ENCODE data around the gene WNT7B. TPM values are rescaled to one million over a fixed set of nuclear protein-coding genes. Genes with fewer than 3 reads are reported as not detected.

Gene WNT7B
- total and polyA plus RNA-seq, 2 donors (not counting 1 experiment from before 2014, with no cell fraction given), result 0.22 to 0.67 TPM

GRCh38 chr22:45878901-45879551 lies 97.9 kb downstream of the WNT7B start:
- no peak overlapping the region for H3K27ac Mint-ChIP-seq
- H3K36me3 ChIP-seq (replicated peaks in 1 of 2; ENCODE audit: control extremely low read depth in 1 of 2, control insufficient read depth in 1 of 2, extremely low read depth in 1 of 2, insufficient read depth in 2 of 2, low read length in 1 of 2), result no peaks in the 10 kb centered on the region
- no peaks in the 10 kb centered on the region for H4K20me1 ChIP-seq (ENCODE audit: control insufficient read depth, insufficient read depth, low read length, poor library complexity, severe bottlenecking)
- CTCF ChIA-PET, result no interaction called here
- no peak overlapping the region for H2AFZ ChIP-seq (ENCODE audit: insufficient read depth, low read depth, low read length, poor library complexity, severe bottlenecking)
- H3K27ac ChIP-seq (ENCODE audit: low read length in 2 of 2), result no peak overlapping the region
- 24% methylated on average over 8 of the region's 16 CpGs for WGBS (ENCODE audit: insufficient coverage)
- H3K27me3 ChIP-seq (replicated peaks in 1 of 4; ENCODE audit: control extremely low read depth in 1 of 4, control insufficient read depth in 3 of 4, insufficient read depth in 4 of 4, low read length in 3 of 4), result peaks cover 0 to 48% (median 5%) of the 10 kb centered on the region in 4 experiments
- POLR2A ChIA-PET, result no interaction called here
- peaks cover 0 to 6% of the 10 kb centered on the region in 2 donors for H3K4me1 ChIP-seq (ENCODE audit: control insufficient read depth in 2 of 2, insufficient read depth in 2 of 2, low read length in 2 of 2)
- H3K9me3 ChIP-seq (ENCODE audit: control extremely low read depth in 1 of 3, control insufficient read depth in 2 of 3, insufficient read depth in 1 of 3, low read length in 2 of 3), result peaks cover 0 to 3% (median 0%) of the 10 kb centered on the region in 3 donors
- intact Hi-C loops (cut with micrococcal nuclease), result no loop called here
- TF ChIP-seq CTCF (IDR thresholded peaks at IDR 0.05) (no peak), EZH2 (IDR thresholded peaks at IDR 0.05; ENCODE audit: borderline replicate concordance, insufficient read depth, low read depth, low read length, poor library complexity, severe bottlenecking) (no peak)
- no peak for DNase-seq
- no peak for ATAC-seq (ENCODE audit: low read depth)
- H3K79me2 ChIP-seq (ENCODE audit: control insufficient read depth, insufficient read depth, low read length), result no peaks in the 10 kb centered on the region
- no peak overlapping the region for H3K4me3 Mint-ChIP-seq
- no peak overlapping the region for H3K4me3 ChIP-seq (ENCODE audit: control extremely low read depth in 1 of 5, extremely low read depth in 1 of 5, insufficient read depth in 1 of 5, low read depth in 2 of 5, low read length in 4 of 5)
- H3K9me3 Mint-ChIP-seq (ENCODE audit: insufficient read depth), result no peaks in the 10 kb centered on the region
- H3K4me1 Mint-ChIP-seq, result peaks cover 1% of the 10 kb centered on the region
- H3K27me3 Mint-ChIP-seq, result peaks cover 34% of the 10 kb centered on the region
- no peak overlapping the region for H3K4me2 ChIP-seq (replicated peaks; ENCODE audit: low read depth, low read length, poor library complexity, severe bottlenecking)
- H3K9ac ChIP-seq (ENCODE audit: low read length), result no peak overlapping the region

- H3K27me3 ChIP-seq (replicated peaks in 1 of 4; ENCODE audit: control extremely low read depth in 1 of 4, control insufficient read depth in 3 of 4, insufficient read depth in 4 of 4, low read length in 3 of 4), result peaks cover 0 to 48% (median 5%) of the 10 kb centered on the region in 4 experiments
- WGBS (ENCODE audit: insufficient coverage), result 19% methylated on average over 23 of the region's 25 CpGs
- ChIA-PET CTCF (no interaction called here), POLR2A (no interaction called here)
- H3K79me2 ChIP-seq (ENCODE audit: control insufficient read depth, insufficient read depth, low read length), result no peaks in the 10 kb centered on the region
- TF ChIP-seq CTCF (IDR thresholded peaks at IDR 0.05), result no peak
- TF ChIP-seq EZH2 (IDR thresholded peaks at IDR 0.05; ENCODE audit: borderline replicate concordance, insufficient read depth, low read depth, low read length, poor library complexity, severe bottlenecking), result no peak
- no peak overlapping the region for H3K27ac ChIP-seq (ENCODE audit: low read length in 2 of 2)
- intact Hi-C loops (cut with micrococcal nuclease), result no loop called here
- H3K9me3 ChIP-seq (ENCODE audit: control extremely low read depth in 1 of 3, control insufficient read depth in 2 of 3, insufficient read depth in 1 of 3, low read length in 2 of 3), result peaks cover 0 to 3% (median 2%) of the 10 kb centered on the region in 3 donors
- H2AFZ ChIP-seq (ENCODE audit: insufficient read depth, low read depth, low read length, poor library complexity, severe bottlenecking), result no peak overlapping the region
- H3K4me2 ChIP-seq (replicated peaks; ENCODE audit: low read depth, low read length, poor library complexity, severe bottlenecking), result no peak overlapping the region
- no peaks in the 10 kb centered on the region for H4K20me1 ChIP-seq (ENCODE audit: control insufficient read depth, insufficient read depth, low read length, poor library complexity, severe bottlenecking)
- Mint-ChIP-seq H3K4me1 (peaks cover 1% of the 10 kb centered on the region), H3K27ac (no peak overlapping the region), H3K4me3 (no peak overlapping the region), H3K9me3 (ENCODE audit: insufficient read depth) (no peaks in the 10 kb centered on the region), H3K27me3 (peaks cover 29% of the 10 kb centered on the region)
- ATAC-seq (ENCODE audit: low read depth), result no peak
- H3K36me3 ChIP-seq (replicated peaks in 1 of 2; ENCODE audit: control extremely low read depth in 1 of 2, control insufficient read depth in 1 of 2, extremely low read depth in 1 of 2, insufficient read depth in 2 of 2, low read length in 1 of 2), result no peaks in the 10 kb centered on the region
- DNase-seq, result no peak
- no peak overlapping the region for H3K4me3 ChIP-seq (ENCODE audit: control extremely low read depth in 1 of 5, extremely low read depth in 1 of 5, insufficient read depth in 1 of 5, low read depth in 2 of 5, low read length in 4 of 5)
- H3K4me1 ChIP-seq (ENCODE audit: control insufficient read depth in 2 of 2, insufficient read depth in 2 of 2, low read length in 2 of 2), result peaks cover 0 to 6% of the 10 kb centered on the region in 2 donors
- H3K9ac ChIP-seq (ENCODE audit: low read length), result no peak overlapping the region
Observed at GRCh38 chr22:45878051-45878781, 98.7 kb downstream of the WNT7B start.

Measured in B cell (primary cell).